IgD-negative memory B cell (primary cell): ENCODE data around the gene ERVH48-1. TPM values are rescaled to one million over a fixed set of nuclear protein-coding genes. Genes with fewer than 3 reads are reported as not detected.
A peak's percentile ranks its signal among the peaks of the same experiment; 100 is the strongest.
"Not testable (repeated sequence)": the region's sequence is repeated elsewhere in the genome, so short reads cannot be mapped to it uniquely, and the experiment has no call there.

ENCODE experiments used
- H3K27ac Mint-ChIP-seq, 3 donors: one replicate each; pipeline ENCODE4 v1.8.0; 2020 to 2022; ENCODE audit warnings: mild to moderate bottlenecking in 3 of 3, mixed read lengths in 3 of 3, moderate library complexity in 1 of 3
- H3K27me3 Mint-ChIP-seq: one replicate; pipeline ENCODE4 v1.8.0; 2021; ENCODE audit warnings: mixed read lengths
- H3K36me3 Mint-ChIP-seq: one replicate; pipeline ENCODE4 v1.8.0; 2020; ENCODE audit warnings: mild to moderate bottlenecking, mixed read lengths
- H3K4me1 Mint-ChIP-seq, 3 donors: one replicate each; pipeline ENCODE4 v1.8.0; 2020 to 2022; ENCODE audit warnings: mixed read lengths in 3 of 3, mild to moderate bottlenecking in 1 of 3
- H3K4me3 Mint-ChIP-seq, 4 donors: one replicate each; pipeline ENCODE4 v1.8.0; 2020 to 2022; ENCODE audit warnings: mild to moderate bottlenecking in 4 of 4, mixed read lengths in 4 of 4, moderate library complexity in 3 of 4
- H3K9me3 Mint-ChIP-seq, 3 donors: one replicate each; pipeline ENCODE4 v1.8.0; 2020 to 2021; ENCODE audit warnings: mixed read lengths in 3 of 3, mild to moderate bottlenecking in 1 of 3
- polyA plus RNA-seq: library from polyadenylated mRNA; unstranded; fragments of 300-500 nt; fragmentation: Illumina TruSeq; gene quantifications from one replicate; pipeline ENCODE4 v1.2.3, GENCODE V29; 2021

The ERVH48-1 gene
- polyA plus RNA-seq, 1 donor from 2014 or later, result not detected

DNA sequence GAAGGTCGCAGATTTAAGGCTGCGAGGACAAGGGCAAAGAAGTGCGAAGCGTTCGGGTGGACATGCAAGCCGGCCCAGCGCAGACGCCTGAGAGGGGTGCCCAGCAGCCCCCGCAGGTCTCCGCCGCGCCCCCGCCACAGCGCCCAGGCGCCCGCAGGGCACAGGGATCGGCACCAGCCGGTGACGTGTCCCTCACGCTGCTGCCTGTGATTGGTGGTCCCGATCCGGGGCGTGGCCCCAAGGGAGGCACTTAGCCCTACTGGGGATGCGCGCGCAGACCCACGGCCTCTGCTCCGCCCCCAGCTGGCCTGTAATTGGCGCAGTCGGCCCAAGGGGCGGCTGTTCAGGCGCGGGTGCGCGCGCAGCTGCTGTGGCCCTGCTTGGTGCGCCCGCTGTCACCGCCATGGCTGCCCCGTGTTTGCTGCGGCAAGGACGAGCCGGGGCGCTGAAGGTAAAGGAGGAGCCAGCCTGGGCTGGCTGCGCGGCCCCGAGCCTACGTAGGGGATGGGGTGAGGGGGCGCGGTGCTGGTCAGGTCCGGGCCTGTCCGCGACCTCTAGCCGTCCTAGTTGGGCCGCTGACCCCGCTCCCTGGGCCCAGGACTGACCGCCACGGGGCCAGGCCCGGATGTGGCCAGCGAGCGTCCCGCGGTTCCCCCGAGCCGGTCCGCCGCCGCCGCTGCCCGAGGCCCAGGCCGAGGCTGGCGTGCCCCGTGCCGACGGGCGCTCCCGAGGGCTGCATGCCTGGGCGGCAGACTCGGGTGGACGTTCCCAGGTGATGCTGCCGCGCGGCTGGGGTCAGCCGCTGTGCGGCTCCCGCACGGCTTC lies 32.3 kb downstream of the ERVH48-1 start, which contains the start of gene NDUFV3:
Gene NDUFV3 (plus strand): TSS at position 379 of the 825 bp plus-strand sequence. CDS start 25 bp downstream, at position 404.
- H3K27ac Mint-ChIP-seq, result peak within 1 kb of the TSS; percentile 34 to 94 (median 76)
- no peaks in the 10 kb centered on the region for H3K27me3 Mint-ChIP-seq
- H3K4me1 Mint-ChIP-seq, result peaks cover 6 to 12% (median 9%) of the 10 kb centered on the region in 3 donors
- peaks cover 9% of the 10 kb centered on the region for H3K36me3 Mint-ChIP-seq
- H3K4me3 Mint-ChIP-seq, result peak within 1 kb of the TSS; percentile 82 to 95 (median 90)
- H3K9me3 Mint-ChIP-seq, result no peaks in the 10 kb centered on the region

DNA sequence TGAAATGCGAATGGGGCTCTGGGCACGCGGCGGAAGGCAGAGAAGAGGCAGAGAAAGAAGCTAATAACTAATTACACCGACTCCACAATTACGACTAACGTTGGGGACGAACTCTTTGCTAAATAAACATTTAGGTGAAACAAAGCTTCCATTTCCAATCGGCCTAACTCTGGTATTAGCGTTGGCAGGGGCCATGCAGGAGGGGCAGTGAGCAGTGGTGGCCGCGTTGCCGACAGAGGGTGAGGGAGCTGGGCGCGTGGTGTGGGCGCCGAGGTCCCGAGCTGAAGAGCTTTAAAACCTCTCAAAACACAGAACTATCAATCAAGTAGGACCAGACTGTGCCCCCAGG lies 32.9 kb downstream of the ERVH48-1 start:
- H3K36me3 Mint-ChIP-seq, result peaks cover 5% of the 10 kb centered on the region
- H3K4me3 Mint-ChIP-seq, result peak overlapping the region; percentile 82 to 95 (median 90)
- H3K4me1 Mint-ChIP-seq, result peaks cover 6 to 11% (median 9%) of the 10 kb centered on the region in 3 donors
- H3K9me3 Mint-ChIP-seq, result no peaks in the 10 kb centered on the region
- H3K27ac Mint-ChIP-seq, result peak overlapping the region; percentile 34 to 94 (median 76)
- no peaks in the 10 kb centered on the region for H3K27me3 Mint-ChIP-seq

DNA sequence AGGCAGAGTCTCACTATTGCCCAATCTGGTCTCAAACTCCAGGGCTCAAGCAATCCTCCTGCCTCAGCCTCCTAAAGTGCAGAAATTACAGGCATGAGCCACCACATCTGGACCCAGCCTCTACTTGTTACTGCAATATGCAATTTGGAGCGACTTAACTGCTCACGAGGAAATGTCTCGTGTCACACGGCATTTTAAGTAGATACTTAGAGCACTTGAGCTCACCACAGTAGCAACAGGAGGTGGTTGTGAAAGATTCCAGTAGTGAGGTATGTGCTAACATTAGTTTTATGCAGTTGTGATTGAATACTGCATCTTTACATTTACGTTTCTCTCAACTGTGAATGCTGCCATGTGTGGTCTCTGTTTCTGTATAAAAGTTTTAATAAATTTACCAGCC lies 38.1 kb downstream of the ERVH48-1 start:
- H3K4me1 Mint-ChIP-seq, result peaks cover 0 to 2% (median 2%) of the 10 kb centered on the region in 3 donors
- H3K27ac Mint-ChIP-seq, result no peak overlapping the region
- no peaks in the 10 kb centered on the region for H3K36me3 Mint-ChIP-seq
- no peaks in the 10 kb centered on the region for H3K27me3 Mint-ChIP-seq
- H3K9me3 Mint-ChIP-seq, result no peaks in the 10 kb centered on the region
- H3K4me3 Mint-ChIP-seq, result no peak overlapping the region

DNA sequence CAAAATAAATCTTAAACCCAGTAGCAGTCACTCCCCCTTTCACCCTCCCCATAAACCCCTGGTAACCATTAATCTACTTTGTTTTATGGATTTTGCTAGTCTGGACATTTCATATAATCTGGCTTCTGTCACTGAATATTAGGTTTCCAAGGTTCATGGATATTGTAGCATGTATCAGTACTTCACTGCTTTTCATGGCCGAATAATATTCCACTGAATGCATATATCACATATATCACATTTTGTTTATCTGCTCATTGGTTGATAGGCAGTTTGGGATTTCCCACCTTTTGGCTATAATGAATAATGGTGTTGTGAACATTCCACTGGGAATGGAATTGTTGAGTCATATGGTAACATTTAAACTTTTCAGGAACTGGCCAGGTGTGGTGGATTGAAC lies 41.5 kb downstream of the ERVH48-1 start:
- H3K27ac Mint-ChIP-seq, result peak overlapping the region in 1 of 3 donors; percentile 9
- H3K27me3 Mint-ChIP-seq, result no peaks in the 10 kb centered on the region
- peaks cover 4 to 23% (median 17%) of the 10 kb centered on the region in 3 donors for H3K4me1 Mint-ChIP-seq
- no peaks in the 10 kb centered on the region for H3K9me3 Mint-ChIP-seq
- H3K4me3 Mint-ChIP-seq, result peak overlapping the region in 1 of 4 donors; percentile 26
- no peaks in the 10 kb centered on the region for H3K36me3 Mint-ChIP-seq

DNA sequence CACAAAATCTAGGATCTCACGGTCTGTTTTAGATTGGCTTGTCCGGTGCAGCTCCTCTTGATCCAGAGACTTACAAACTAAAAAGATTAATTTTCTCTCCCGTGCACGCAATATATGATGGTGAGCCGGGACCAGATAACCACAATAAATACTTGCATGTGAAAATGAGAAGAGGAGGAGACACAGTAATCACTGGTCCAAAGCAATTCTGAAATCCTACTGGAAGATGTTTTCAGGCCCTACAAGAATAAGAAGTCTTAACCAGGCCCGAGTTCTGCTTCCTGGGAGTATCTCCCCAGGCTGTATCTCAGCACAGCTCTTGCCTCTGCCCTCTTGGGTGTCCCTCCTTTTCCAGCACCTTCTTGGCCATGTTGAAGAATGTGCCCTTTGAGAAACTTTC lies 45.1 kb downstream of the ERVH48-1 start:
- H3K27ac Mint-ChIP-seq, result peak overlapping the region; percentile 98 to 100 (median 99)
- no peaks in the 10 kb centered on the region for H3K36me3 Mint-ChIP-seq
- no peaks in the 10 kb centered on the region for H3K9me3 Mint-ChIP-seq
- H3K4me1 Mint-ChIP-seq, result peaks cover 10 to 32% (median 25%) of the 10 kb centered on the region in 3 donors
- H3K27me3 Mint-ChIP-seq, result no peaks in the 10 kb centered on the region
- peak overlapping the region; percentile 91 to 99 (median 97) for H3K4me3 Mint-ChIP-seq

DNA sequence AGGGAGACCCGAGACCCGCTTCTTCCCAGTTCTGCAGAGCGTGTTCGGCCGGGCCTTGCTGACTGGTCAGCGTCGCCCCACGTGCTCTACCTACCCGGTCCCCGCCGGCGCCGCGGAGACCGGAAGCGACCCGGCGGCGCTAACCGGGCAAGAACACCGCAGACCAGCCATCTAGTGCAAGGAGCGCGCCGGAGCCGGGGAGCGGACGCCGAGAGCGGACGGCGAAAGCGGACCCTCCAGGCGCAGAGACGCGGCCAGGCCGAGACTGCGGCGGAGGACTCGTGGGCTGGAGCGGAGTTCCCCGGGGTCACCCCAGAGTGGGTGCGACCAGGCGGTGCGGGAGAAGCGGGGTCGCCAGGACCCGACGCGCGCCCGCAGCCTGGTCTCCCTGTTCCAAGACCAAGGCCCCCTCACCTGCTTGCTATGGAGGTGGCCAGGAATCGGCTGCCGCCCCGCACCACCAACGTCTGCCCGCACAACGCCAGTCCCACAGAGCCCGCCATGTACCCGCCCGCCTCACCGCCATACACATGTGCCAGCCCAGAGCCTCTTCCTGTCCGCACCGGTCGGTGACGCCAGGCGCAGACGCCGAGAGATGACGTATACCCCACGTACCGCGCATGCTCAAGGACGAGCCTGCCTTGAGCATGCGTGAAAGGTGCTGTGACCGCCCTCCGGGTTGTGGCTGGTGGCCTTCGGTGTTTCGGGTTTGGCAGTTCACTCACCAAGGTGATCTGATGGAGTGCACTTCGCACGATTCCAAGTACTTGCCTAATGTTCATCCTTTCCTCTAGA lies 46.2 kb downstream of the ERVH48-1 start, which contains the start of gene WDR4:
Gene WDR4 (minus strand): TSS at position 547 of the 795 bp plus-strand sequence. CDS start 44 bp downstream, at position 503.
- Mint-ChIP-seq H3K27me3 (no peaks in the 10 kb centered on the region), H3K36me3 (no peaks in the 10 kb centered on the region), H3K4me1 (peaks cover 10 to 32% (median 25%) of the 10 kb centered on the region in 3 donors), H3K4me3 (peak within 1 kb of the TSS; percentile 91 to 99 (median 97)), H3K9me3 (no peaks in the 10 kb centered on the region), H3K27ac (peak within 1 kb of the TSS; percentile 98 to 100 (median 99))

DNA sequence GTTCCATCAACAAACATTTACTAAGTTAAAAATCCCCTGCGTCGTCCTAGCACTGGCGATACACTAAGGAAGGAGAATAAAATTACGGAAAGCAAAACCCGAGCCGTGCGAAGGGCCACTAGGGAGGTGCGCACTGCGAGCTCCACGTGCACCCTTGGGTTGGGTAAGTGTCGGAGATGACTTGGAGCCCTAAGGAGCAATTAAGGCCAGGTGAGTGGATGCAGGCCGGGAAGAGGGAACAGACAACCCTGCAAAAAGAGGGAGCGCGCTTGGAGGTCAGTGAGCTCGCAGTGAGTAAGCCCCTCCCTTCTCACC lies 46.8 kb downstream of the ERVH48-1 start:
- Mint-ChIP-seq H3K9me3 (no peaks in the 10 kb centered on the region), H3K4me1 (peaks cover 10 to 32% (median 25%) of the 10 kb centered on the region in 3 donors), H3K4me3 (peak overlapping the region; percentile 91 to 99 (median 97)), H3K36me3 (no peaks in the 10 kb centered on the region), H3K27ac (peak overlapping the region; percentile 98 to 100 (median 99)), H3K27me3 (no peaks in the 10 kb centered on the region)

DNA sequence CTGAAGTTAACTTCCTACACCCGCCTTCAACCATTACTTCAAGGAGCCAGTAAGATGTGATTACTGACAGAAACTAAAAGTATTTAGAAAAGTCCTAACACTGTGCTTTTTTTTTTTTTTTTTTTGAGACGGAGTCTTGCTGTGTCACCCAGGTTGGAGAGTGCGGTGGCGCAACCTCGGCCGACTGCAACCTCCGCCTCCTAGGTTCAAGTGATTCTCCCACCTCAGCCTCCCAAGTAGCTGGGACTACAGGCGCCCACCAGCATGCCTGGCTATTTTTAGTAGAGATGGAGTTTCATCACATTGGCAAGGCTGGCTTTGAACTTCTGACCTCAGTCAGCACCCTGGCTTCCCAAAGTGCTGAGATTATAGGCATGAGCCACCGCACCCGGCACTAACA lies 49.6 kb downstream of the ERVH48-1 start:
- Mint-ChIP-seq H3K4me1 (peaks cover 10 to 25% (median 23%) of the 10 kb centered on the region in 3 donors), H3K4me3 (peak overlapping the region in 2 of 4 donors; percentile 41 to 50)
- H3K36me3 Mint-ChIP-seq, H3K27me3 Mint-ChIP-seq, H3K9me3 Mint-ChIP-seq, H3K27ac Mint-ChIP-seq: not testable (repeated sequence)

DNA sequence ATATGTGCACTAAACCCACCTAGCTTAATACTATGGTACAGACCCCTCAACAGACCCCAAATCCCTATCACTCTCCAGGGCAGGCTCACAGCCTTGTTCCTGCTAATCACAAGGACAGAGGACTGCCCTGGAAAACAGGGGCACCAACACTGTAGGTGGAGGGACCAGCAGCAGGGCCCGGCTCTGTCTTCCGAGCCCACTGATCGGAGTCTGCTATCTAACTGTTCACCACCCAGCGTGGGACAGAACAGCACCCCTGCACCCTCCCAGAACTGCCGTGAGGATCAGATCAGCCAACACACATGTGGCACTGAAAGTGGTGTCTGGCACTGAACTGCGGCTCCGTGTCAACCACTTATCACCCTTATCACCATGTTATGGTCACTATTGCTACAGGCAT lies 52.3 kb downstream of the ERVH48-1 start:
- Mint-ChIP-seq H3K27me3 (no peaks in the 10 kb centered on the region), H3K9me3 (no peaks in the 10 kb centered on the region), H3K36me3 (no peaks in the 10 kb centered on the region), H3K27ac (no peak overlapping the region), H3K4me1 (peaks cover 2 to 6% (median 5%) of the 10 kb centered on the region in 3 donors), H3K4me3 (no peak overlapping the region)

DNA sequence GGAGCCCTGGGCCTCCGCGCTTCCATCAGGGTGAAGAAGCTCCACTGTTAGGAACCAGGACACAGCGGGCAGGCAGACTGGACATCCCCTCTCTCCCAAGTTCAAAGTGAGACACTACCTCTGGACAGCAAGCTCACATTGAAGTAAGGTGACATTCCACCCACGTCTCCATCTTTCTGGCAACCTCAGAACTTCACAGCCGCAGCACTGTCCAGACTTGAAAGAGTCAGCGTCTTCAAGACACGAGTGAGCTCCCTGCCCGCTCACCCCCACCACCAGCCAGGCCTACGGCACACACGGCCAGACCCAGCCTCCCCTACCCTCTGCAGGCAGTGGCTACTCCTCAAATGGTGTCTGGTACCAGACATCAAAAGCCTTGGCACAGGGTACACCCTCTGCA lies 57.2 kb downstream of the ERVH48-1 start:
- Mint-ChIP-seq H3K4me3 (no peak overlapping the region), H3K27me3 (no peaks in the 10 kb centered on the region), H3K36me3 (no peaks in the 10 kb centered on the region), H3K27ac (no peak overlapping the region), H3K9me3 (no peaks in the 10 kb centered on the region), H3K4me1 (peaks cover 0 to 6% (median 5%) of the 10 kb centered on the region in 3 donors)

Other genes starting within 250 kb of the ERVH48-1 start
- 13.9 TPM for gene WDR4, start 46.1 kb downstream of the ERVH48-1 start, polyA plus RNA-seq
- gene NDUFV3, start 32.3 kb downstream of the ERVH48-1 start, polyA plus RNA-seq, result 17.4 TPM
- gene PKNOX1, start 48.9 kb upstream of the ERVH48-1 start, polyA plus RNA-seq, result 13.1 TPM
- gene CBS, start 150.2 kb upstream of the ERVH48-1 start, polyA plus RNA-seq, result not detected
- gene U2AF1, start 181.9 kb upstream of the ERVH48-1 start, polyA plus RNA-seq, result 79.3 TPM
- gene CRYAA, start 243.4 kb upstream of the ERVH48-1 start, polyA plus RNA-seq, result not detected